ENCODE data around the gene RAPGEF4. TPM values are rescaled to one million over a fixed set of nuclear protein-coding genes. Genes with fewer than 3 reads are reported as not detected.

RAPGEF4 gene
- total and polyA plus RNA-seq, 9 donors: 1.1 to 2.4 (median 1.5) TPM

GRCh38 chr2:172726172-172726735 is 9.4 kb upstream of the RAPGEF4 start:
- no peak for DNase-seq
- no peaks in the 10 kb centered on the region for H3K9me3 ChIP-seq (replicated peaks; ENCODE audit: control insufficient read depth, low read depth, low read length)
- WGBS (ENCODE audit: insufficient coverage): 66% methylated on average over 4 of the region's 8 CpGs

DNA sequence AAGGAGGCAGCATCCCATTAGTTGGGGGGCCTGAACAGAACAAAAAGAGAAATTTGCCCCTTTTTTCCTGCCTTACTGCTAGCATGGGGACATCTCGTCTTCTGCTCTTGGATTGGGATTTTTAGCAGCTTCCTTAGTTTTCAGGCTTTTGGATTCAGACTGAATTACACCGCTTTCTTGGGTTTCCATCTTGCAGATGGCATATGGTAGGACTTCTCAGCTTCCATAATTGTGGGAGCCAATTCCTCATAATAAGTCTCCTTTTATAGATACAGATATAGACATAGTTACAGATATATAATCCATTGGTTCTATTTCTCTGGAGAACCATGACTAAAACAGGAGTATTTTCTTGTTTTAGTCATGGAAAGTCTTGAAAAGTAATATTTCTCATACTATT is 5.2 kb upstream of the RAPGEF4 start:
- H3K9me3 ChIP-seq (replicated peaks; ENCODE audit: control insufficient read depth, low read depth, low read length): no peaks in the 10 kb centered on the region
- no peak for DNase-seq
- H3K27ac ChIP-seq (ENCODE audit: low read length): no peak overlapping the region
- H3K4me3 ChIP-seq (ENCODE audit: low read length): no peak overlapping the region
- peaks cover 17% of the 10 kb centered on the region for H3K27me3 ChIP-seq (ENCODE audit: control insufficient read depth, insufficient read depth, low read length)
- H3K4me1 ChIP-seq (ENCODE audit: control insufficient read depth, insufficient read depth, low read length): peaks cover 6% of the 10 kb centered on the region
- H3K36me3 ChIP-seq (ENCODE audit: control insufficient read depth, insufficient read depth, low read length): no peaks in the 10 kb centered on the region
- no CpG with 5 or more reads among the region's 2 CpGs for WGBS (ENCODE audit: insufficient coverage)

More at GRCh38 chr2:172726172-172726735, 9.4 kb upstream of the RAPGEF4 start:
- H3K27me3 ChIP-seq (ENCODE audit: control insufficient read depth, insufficient read depth, low read length): peaks cover 3% of the 10 kb centered on the region
- peaks cover 3% of the 10 kb centered on the region for H3K4me1 ChIP-seq (ENCODE audit: control insufficient read depth, insufficient read depth, low read length)
- no peak overlapping the region for H3K27ac ChIP-seq (ENCODE audit: low read length)
- H3K36me3 ChIP-seq (ENCODE audit: control insufficient read depth, insufficient read depth, low read length): no peaks in the 10 kb centered on the region
- H3K4me3 ChIP-seq (ENCODE audit: low read length): no peak overlapping the region

GRCh38 chr2:172734711-172735581 is 699 bp upstream of the RAPGEF4 start:
- no peaks in the 10 kb centered on the region for H3K9me3 ChIP-seq (replicated peaks; ENCODE audit: control insufficient read depth, low read depth, low read length)
- peaks cover 33% of the 10 kb centered on the region for H3K27me3 ChIP-seq (ENCODE audit: control insufficient read depth, insufficient read depth, low read length)
- no peak overlapping the region for H3K27ac ChIP-seq (ENCODE audit: low read length)
- H3K4me1 ChIP-seq (ENCODE audit: control insufficient read depth, insufficient read depth, low read length): peaks cover 8% of the 10 kb centered on the region
- WGBS (ENCODE audit: insufficient coverage): 35% methylated on average over 7 of the region's 24 CpGs
- no peaks in the 10 kb centered on the region for H3K36me3 ChIP-seq (ENCODE audit: control insufficient read depth, insufficient read depth, low read length)
- H3K4me3 ChIP-seq (ENCODE audit: low read length): peak overlapping the region; percentile 26
- DNase-seq: no peak

DNA sequence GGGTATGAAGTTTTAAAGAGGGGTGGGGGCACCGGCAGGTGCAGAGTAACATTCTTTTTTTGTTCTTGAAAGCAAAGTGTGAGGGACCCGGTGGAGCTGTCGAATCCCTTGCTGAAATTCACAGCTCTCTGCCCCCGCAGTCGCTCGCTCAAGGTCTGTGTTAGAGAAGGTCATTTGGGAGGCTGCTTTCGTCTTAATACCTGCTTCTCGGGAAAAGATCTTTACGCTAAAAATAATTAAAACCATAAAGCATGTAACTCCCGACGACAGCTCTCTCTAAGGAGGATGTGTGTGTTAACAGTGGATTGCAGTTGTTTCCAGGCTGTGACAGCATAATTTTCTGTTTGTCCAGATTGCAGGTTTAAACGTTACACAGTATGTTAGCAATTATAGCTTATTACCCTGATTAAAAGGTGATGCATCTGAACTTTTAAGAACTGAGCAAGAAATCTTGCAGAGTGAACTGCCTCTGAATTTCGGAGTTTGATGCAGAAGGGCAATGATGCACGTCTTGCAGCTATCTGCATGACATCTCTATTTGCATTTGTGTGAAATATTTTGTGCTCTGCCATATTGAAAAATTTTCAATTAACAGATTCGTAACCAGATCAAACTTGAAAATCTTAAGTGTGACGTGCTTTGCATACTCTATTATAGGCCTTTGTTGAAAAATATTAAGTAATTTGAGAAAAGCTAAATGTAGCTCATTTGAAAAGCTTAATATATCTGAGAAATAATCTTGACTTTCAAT is 954 bp downstream of the RAPGEF4 start:
- Histone ChIP-seq H3K4me1 (ENCODE audit: control insufficient read depth, insufficient read depth, low read length) (peaks cover 8% of the 10 kb centered on the region), H3K36me3 (ENCODE audit: control insufficient read depth, insufficient read depth, low read length) (no peaks in the 10 kb centered on the region), H3K27ac (ENCODE audit: low read length) (no peak overlapping the region), H3K27me3 (ENCODE audit: control insufficient read depth, insufficient read depth, low read length) (peaks cover 30% of the 10 kb centered on the region), H3K4me3 (ENCODE audit: low read length) (peak overlapping the region; percentile 27), H3K9me3 (replicated peaks; ENCODE audit: control insufficient read depth, low read depth, low read length) (no peaks in the 10 kb centered on the region)
- 71% methylated on average over 2 of the region's 16 CpGs for WGBS (ENCODE audit: insufficient coverage)
- no peak for DNase-seq

GRCh38 chr2:172739661-172740266 is 4.1 kb downstream of the RAPGEF4 start:
- peaks cover 30% of the 10 kb centered on the region for H3K27me3 ChIP-seq (ENCODE audit: control insufficient read depth, insufficient read depth, low read length)
- no peak overlapping the region for H3K27ac ChIP-seq (ENCODE audit: low read length)
- peaks cover 8% of the 10 kb centered on the region for H3K4me1 ChIP-seq (ENCODE audit: control insufficient read depth, insufficient read depth, low read length)
- no peaks in the 10 kb centered on the region for H3K9me3 ChIP-seq (replicated peaks; ENCODE audit: control insufficient read depth, low read depth, low read length)
- 88% methylated on average over 2 of the region's 7 CpGs for WGBS (ENCODE audit: insufficient coverage)
- H3K4me3 ChIP-seq (ENCODE audit: low read length): no peak overlapping the region
- no peak for DNase-seq
- H3K36me3 ChIP-seq (ENCODE audit: control insufficient read depth, insufficient read depth, low read length): no peaks in the 10 kb centered on the region

DNA sequence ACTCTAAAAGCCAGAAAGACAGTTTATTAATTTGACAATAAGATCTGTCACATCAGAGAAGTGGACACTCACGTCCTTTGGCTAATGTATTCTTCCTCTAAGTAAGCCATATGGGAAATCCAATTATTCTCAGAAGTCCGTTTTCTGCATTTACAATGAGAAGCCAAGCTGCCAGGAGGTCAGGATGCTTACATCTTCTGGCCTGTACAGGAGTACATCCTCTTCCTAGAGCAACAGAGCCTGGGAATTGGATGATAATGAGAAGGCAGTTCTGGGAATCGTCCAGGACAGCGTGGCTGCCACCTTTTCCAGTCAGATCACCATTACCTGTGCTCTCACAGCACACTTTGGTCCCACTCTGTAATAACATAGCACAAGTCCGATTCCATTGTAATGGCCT is 5.2 kb downstream of the RAPGEF4 start:
- no peaks in the 10 kb centered on the region for H3K9me3 ChIP-seq (replicated peaks; ENCODE audit: control insufficient read depth, low read depth, low read length)
- peaks cover 22% of the 10 kb centered on the region for H3K27me3 ChIP-seq (ENCODE audit: control insufficient read depth, insufficient read depth, low read length)
- no peak overlapping the region for H3K4me3 ChIP-seq (ENCODE audit: low read length)
- H3K27ac ChIP-seq (ENCODE audit: low read length): no peak overlapping the region
- 64% methylated on average over 4 of the region's 5 CpGs for WGBS (ENCODE audit: insufficient coverage)
- no peaks in the 10 kb centered on the region for H3K36me3 ChIP-seq (ENCODE audit: control insufficient read depth, insufficient read depth, low read length)
- peaks cover 4% of the 10 kb centered on the region for H3K4me1 ChIP-seq (ENCODE audit: control insufficient read depth, insufficient read depth, low read length)
- DNase-seq: no peak

- 83% methylated on average over 6 of the region's 9 CpGs for WGBS (ENCODE audit: insufficient coverage)
- no peaks in the 10 kb centered on the region for H3K36me3 ChIP-seq (ENCODE audit: control insufficient read depth, insufficient read depth, low read length)
- no peaks in the 10 kb centered on the region for H3K4me1 ChIP-seq (ENCODE audit: control insufficient read depth, insufficient read depth, low read length)
- peaks cover 11% of the 10 kb centered on the region for H3K27me3 ChIP-seq (ENCODE audit: control insufficient read depth, insufficient read depth, low read length)
- no peak overlapping the region for H3K4me3 ChIP-seq (ENCODE audit: low read length)
- H3K27ac ChIP-seq (ENCODE audit: low read length): no peak overlapping the region
- H3K9me3 ChIP-seq (replicated peaks; ENCODE audit: control insufficient read depth, low read depth, low read length): no peaks in the 10 kb centered on the region
- no peak for DNase-seq
Observed at GRCh38 chr2:172742931-172743540, 7.4 kb downstream of the RAPGEF4 start.

DNA sequence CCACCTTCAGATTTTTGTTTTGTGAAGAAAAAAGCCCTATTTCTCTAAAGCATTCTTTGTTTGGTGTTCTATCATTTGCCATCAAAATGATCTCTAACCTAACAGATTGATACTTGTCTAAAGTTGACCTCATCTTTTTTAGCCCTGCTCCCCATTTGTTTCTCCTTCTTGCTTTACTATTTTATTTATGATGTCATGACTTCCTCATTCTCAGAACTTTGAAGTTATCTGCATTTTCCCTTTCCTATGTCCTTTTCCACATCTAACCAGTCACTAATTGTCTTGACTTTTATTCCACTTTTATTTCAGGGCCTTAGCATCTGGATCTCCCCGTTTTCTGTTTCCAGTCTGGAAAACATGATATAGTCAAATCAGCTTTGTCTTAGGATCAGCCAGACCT is 8.3 kb downstream of the RAPGEF4 start:
- DNase-seq: no peak
- no peak overlapping the region for H3K27ac ChIP-seq (ENCODE audit: low read length)
- WGBS (ENCODE audit: insufficient coverage): 75% methylated on average over 1 of the region's 1 CpG
- no peaks in the 10 kb centered on the region for H3K4me1 ChIP-seq (ENCODE audit: control insufficient read depth, insufficient read depth, low read length)
- H3K27me3 ChIP-seq (ENCODE audit: control insufficient read depth, insufficient read depth, low read length): peaks cover 8% of the 10 kb centered on the region
- H3K4me3 ChIP-seq (ENCODE audit: low read length): no peak overlapping the region
- no peaks in the 10 kb centered on the region for H3K36me3 ChIP-seq (ENCODE audit: control insufficient read depth, insufficient read depth, low read length)
- H3K9me3 ChIP-seq (replicated peaks; ENCODE audit: control insufficient read depth, low read depth, low read length): no peaks in the 10 kb centered on the region

DNA sequence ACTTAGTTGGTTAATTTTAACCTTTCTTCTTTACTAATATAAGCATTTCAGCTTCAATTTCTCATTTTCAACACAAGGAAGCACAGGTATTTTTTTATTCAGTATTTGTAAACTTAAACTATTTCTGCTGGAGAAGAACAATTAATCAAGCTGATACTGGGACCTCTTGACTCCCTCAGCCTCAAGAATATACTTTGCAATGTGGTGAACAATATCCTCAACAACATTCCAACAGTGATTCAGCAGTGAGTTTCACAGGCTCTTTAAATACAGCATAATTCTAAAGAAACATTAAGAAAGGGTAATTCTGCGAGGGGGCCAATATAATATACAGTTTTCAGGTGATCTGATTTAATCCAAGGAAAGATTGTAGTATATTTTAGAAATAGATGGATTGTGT is 10.0 kb downstream of the RAPGEF4 start:
- no peak overlapping the region for H3K27ac ChIP-seq (ENCODE audit: low read length)
- no peaks in the 10 kb centered on the region for H3K36me3 ChIP-seq (ENCODE audit: control insufficient read depth, insufficient read depth, low read length)
- no peak for DNase-seq
- H3K27me3 ChIP-seq (ENCODE audit: control insufficient read depth, insufficient read depth, low read length): peaks cover 8% of the 10 kb centered on the region
- H3K4me3 ChIP-seq (ENCODE audit: low read length): no peak overlapping the region
- no peaks in the 10 kb centered on the region for H3K4me1 ChIP-seq (ENCODE audit: control insufficient read depth, insufficient read depth, low read length)
- no peaks in the 10 kb centered on the region for H3K9me3 ChIP-seq (replicated peaks; ENCODE audit: control insufficient read depth, low read depth, low read length)
- WGBS (ENCODE audit: insufficient coverage): no CpG with 5 or more reads among the region's 1 CpG

Data from muscle of leg (tissue), 11 donors.